ENCODE results near the gene NME3.
"Not testable (repeated sequence)": the region's sequence is repeated elsewhere in the genome, so short reads cannot be mapped to it uniquely, and the experiment has no call there.

The NME3 gene

GRCh38 chr16:1754204-1754603 lies 17.1 kb downstream of the NME3 start:
- DNase-seq (ENCODE audit: low read depth in 2 of 2, low spot score in 1 of 2), result no peak

GRCh38 chr16:1752853-1753252 lies 18.5 kb downstream of the NME3 start:
- DNase-seq (ENCODE audit: low read depth in 2 of 2, low spot score in 1 of 2), result no peak

- no peak for DNase-seq (ENCODE audit: low read depth in 2 of 2, low spot score in 1 of 2)
Measured at GRCh38 chr16:1751946-1752345, 19.4 kb downstream of the NME3 start.

- DNase-seq (ENCODE audit: low read depth in 2 of 2, low spot score in 1 of 2), result no peak
Measured at GRCh38 chr16:1749152-1750117, 21.9 kb downstream of the NME3 start.

GRCh38 chr16:1747934-1748333 lies 23.4 kb downstream of the NME3 start:
- DNase-seq (ENCODE audit: low read depth in 2 of 2, low spot score in 1 of 2), result no peak

GRCh38 chr16:1746693-1747195 lies 24.6 kb downstream of the NME3 start:
- no peak for DNase-seq (ENCODE audit: low read depth in 2 of 2, low spot score in 1 of 2)

GRCh38 chr16:1745900-1746692 lies 25.2 kb downstream of the NME3 start:
- no peak for DNase-seq (ENCODE audit: low read depth in 2 of 2, low spot score in 1 of 2)

- no peak for DNase-seq (ENCODE audit: low read depth in 2 of 2, low spot score in 1 of 2)
Measured at GRCh38 chr16:1745181-1745899, 26.0 kb downstream of the NME3 start.

- DNase-seq (ENCODE audit: low read depth in 2 of 2, low spot score in 1 of 2), result no peak
Measured at GRCh38 chr16:1744338-1744840, 27.0 kb downstream of the NME3 start.

GRCh38 chr16:1743376-1744337 lies 27.7 kb downstream of the NME3 start:
- DNase-seq (ENCODE audit: low read depth in 2 of 2, low spot score in 1 of 2), result no peak

GRCh38 chr16:1741553-1742165 lies 29.7 kb downstream of the NME3 start:
- no peak for DNase-seq (ENCODE audit: low read depth in 2 of 2, low spot score in 1 of 2)

GRCh38 chr16:1740781-1741490 lies 30.4 kb downstream of the NME3 start:
- no peak for DNase-seq (ENCODE audit: low read depth in 2 of 2, low spot score in 1 of 2)

GRCh38 chr16:1740234-1740633 lies 31.1 kb downstream of the NME3 start:
- DNase-seq (ENCODE audit: low read depth in 2 of 2, low spot score in 1 of 2), result no peak

GRCh38 chr16:1734816-1735215 lies 36.5 kb downstream of the NME3 start:
- DNase-seq (ENCODE audit: low read depth in 2 of 2, low spot score in 1 of 2), result no peak

GRCh38 chr16:1734123-1734522 lies 37.2 kb downstream of the NME3 start:
- DNase-seq (ENCODE audit: low read depth in 2 of 2, low spot score in 1 of 2), result no peak

GRCh38 chr16:1732551-1732987 lies 38.8 kb downstream of the NME3 start:
- DNase-seq (ENCODE audit: low read depth in 2 of 2, low spot score in 1 of 2), result not testable (repeated sequence)

GRCh38 chr16:1732071-1732470 lies 39.3 kb downstream of the NME3 start:
- DNase-seq (ENCODE audit: low read depth in 2 of 2, low spot score in 1 of 2), result no peak

- no peak for DNase-seq (ENCODE audit: low read depth in 2 of 2, low spot score in 1 of 2)
Measured at GRCh38 chr16:1731603-1732002, 39.7 kb downstream of the NME3 start.

- no peak for DNase-seq (ENCODE audit: low read depth in 2 of 2, low spot score in 1 of 2)
Measured at GRCh38 chr16:1731073-1731472, 40.3 kb downstream of the NME3 start.
